AG10803 (cell line): ENCODE data around the gene EGFR.
A peak's percentile ranks its signal among the peaks of the same experiment; 100 is the strongest.

Experiments used
- DNase-seq: peaks from one replicate; pipeline ENCODE4 v3.0.0; 2010; ENCODE audit warnings: low read depth
- H3K4me3 ChIP-seq: 2 replicates; pipeline ENCODE4 v1.5.1; 2011; ENCODE audit warnings: mild to moderate bottlenecking, low read length, control low read depth
- CTCF ChIP-seq: conservative IDR thresholded peaks from 2 replicates; pipeline ENCODE4 v1.5.1; 2011; ENCODE audit warnings: mild to moderate bottlenecking, low read length, control low read depth, inconsistent platforms

Gene EGFR

GRCh38 chr7:55185321-55185802 is 166.5 kb downstream of the EGFR start:
- no peak overlapping the region for H3K4me3 ChIP-seq
- no peak for DNase-seq
- no peak for TF ChIP-seq CTCF

- H3K4me3 ChIP-seq = no peak overlapping the region
- peak; percentile 82 for DNase-seq
- no peak for TF ChIP-seq CTCF
These were observed 167.3 kb downstream of the EGFR start for GRCh38 chr7:55185941-55186609.

- no peak for DNase-seq
- H3K4me3 ChIP-seq = no peak overlapping the region
- TF ChIP-seq CTCF = no peak
These were observed 169.1 kb downstream of the EGFR start for GRCh38 chr7:55187701-55188491.

- TF ChIP-seq CTCF = no peak
- DNase-seq = no peak
- H3K4me3 ChIP-seq = no peak overlapping the region
These were observed 169.8 kb downstream of the EGFR start for GRCh38 chr7:55188590-55189138.

- no peak overlapping the region for H3K4me3 ChIP-seq
- DNase-seq = no peak
- no peak; the same call in 1 of the 2 replicates for TF ChIP-seq CTCF
These were observed 170.4 kb downstream of the EGFR start for GRCh38 chr7:55189146-55189766.

- no peak for TF ChIP-seq CTCF
- H3K4me3 ChIP-seq = no peak overlapping the region
- no peak for DNase-seq
These were observed 171.1 kb downstream of the EGFR start for GRCh38 chr7:55189878-55190436.
